Ascending aorta (tissue), 2 donors: ENCODE data around the gene PALB2. TPM values are rescaled to one million over a fixed set of nuclear protein-coding genes. Genes with fewer than 3 reads are reported as not detected.

Experiments used
- DNase-seq, 2 donors: peaks; one replicate each; pipeline ENCODE4 v3.0.0-alpha.2; 2019; ENCODE audit warnings: low spot score in 2 of 2
- H3K27ac ChIP-seq, 2 donors: fragments of 200-600 bp; sonication (generic); one replicate each; pipeline ENCODE4 v1.5.1; 2016 to 2017; ENCODE audit warnings: mild to moderate bottlenecking in 1 of 2
- H3K27me3 ChIP-seq: fragments of 200-600 bp; sonication (generic); one replicate; pipeline ENCODE4 v1.5.1; 2017
- H3K36me3 ChIP-seq, 2 donors: fragments of 200-600 bp; sonication (generic); one replicate each; pipeline ENCODE4 v1.5.1; 2016
- H3K4me1 ChIP-seq, 2 donors: fragments of 200-600 bp; sonication (generic); one replicate each; pipeline ENCODE4 v1.5.1; 2016 to 2017; ENCODE audit warnings: mild to moderate bottlenecking in 1 of 2
- H3K4me3 ChIP-seq, 2 donors: fragments of 200-600 bp; sonication (generic); one replicate each; pipeline ENCODE4 v1.5.1; 2016 to 2017; ENCODE audit warnings: mild to moderate bottlenecking in 1 of 2
- H3K9me3 ChIP-seq, 2 donors: fragments of 200-600 bp; sonication (generic); one replicate each; pipeline ENCODE4 v1.5.1; 2016
- intact Hi-C: fragments of 100-400 bp; cut with DNase I; formaldehyde crosslinking; loops from one replicate; pipeline ENCODE4 v1.15.1; 2023
- total RNA-seq: library from RNA; depleted of rRNA; stranded (reverse); fragments of >200 nt; gene quantifications from one replicate; pipeline ENCODE4 v1.1.0, GENCODE V29; 2016
- TF ChIP-seq, protein P1 (sequence below), 3 experiments: fragments of 200-600 bp in 2 of 3; fragments of 450-650 bp in 1 of 3; sonication (generic) in 2 of 3; IDR thresholded peaks; one replicate each; pipeline ENCODE4 v1.5.1; 2016 to 2019; ENCODE audit warnings: antibody characterized with exemption in 3 of 3, mild to moderate bottlenecking in 1 of 3, moderate library complexity in 1 of 3

Gene PALB2
- total RNA-seq, 1 donor from 2014 or later = 2.1 TPM

DNA sequence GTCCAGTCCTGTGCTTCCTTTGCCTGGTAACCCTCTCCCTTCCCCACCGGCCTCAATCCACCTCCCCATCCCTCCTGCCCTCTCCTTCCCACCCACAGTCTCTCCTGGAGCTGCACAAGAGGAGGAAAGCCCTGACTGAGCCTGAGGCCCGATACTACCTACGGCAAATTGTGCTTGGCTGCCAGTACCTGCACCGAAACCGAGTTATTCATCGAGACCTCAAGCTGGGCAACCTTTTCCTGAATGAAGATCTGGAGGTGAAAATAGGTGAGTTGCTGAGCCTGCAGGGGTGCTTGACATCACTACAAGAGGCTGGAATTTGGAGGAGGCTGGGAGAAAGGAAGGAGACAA is 38.9 kb upstream of the PALB2 start:
- Histone ChIP-seq H3K27ac (no peak overlapping the region), H3K9me3 (no peaks in the 10 kb centered on the region), H3K27me3 (no peaks in the 10 kb centered on the region), H3K36me3 (peaks cover 14 to 19% of the 10 kb centered on the region in 2 donors), H3K4me3 (no peak overlapping the region), H3K4me1 (peaks cover 4 to 10% of the 10 kb centered on the region in 2 donors)
- TF ChIP-seq, protein P1, sequence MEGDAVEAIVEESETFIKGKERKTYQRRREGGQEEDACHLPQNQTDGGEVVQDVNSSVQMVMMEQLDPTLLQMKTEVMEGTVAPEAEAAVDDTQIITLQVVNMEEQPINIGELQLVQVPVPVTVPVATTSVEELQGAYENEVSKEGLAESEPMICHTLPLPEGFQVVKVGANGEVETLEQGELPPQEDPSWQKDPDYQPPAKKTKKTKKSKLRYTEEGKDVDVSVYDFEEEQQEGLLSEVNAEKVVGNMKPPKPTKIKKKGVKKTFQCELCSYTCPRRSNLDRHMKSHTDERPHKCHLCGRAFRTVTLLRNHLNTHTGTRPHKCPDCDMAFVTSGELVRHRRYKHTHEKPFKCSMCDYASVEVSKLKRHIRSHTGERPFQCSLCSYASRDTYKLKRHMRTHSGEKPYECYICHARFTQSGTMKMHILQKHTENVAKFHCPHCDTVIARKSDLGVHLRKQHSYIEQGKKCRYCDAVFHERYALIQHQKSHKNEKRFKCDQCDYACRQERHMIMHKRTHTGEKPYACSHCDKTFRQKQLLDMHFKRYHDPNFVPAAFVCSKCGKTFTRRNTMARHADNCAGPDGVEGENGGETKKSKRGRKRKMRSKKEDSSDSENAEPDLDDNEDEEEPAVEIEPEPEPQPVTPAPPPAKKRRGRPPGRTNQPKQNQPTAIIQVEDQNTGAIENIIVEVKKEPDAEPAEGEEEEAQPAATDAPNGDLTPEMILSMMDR (IDR thresholded peaks at IDR 0.05) = no peak
- intact Hi-C loops = loop anchor here (10.0 kb wide), 1 partner anchor 355 kb away; no protein-coding TSS in a partner anchor
- no peak for DNase-seq

DNA sequence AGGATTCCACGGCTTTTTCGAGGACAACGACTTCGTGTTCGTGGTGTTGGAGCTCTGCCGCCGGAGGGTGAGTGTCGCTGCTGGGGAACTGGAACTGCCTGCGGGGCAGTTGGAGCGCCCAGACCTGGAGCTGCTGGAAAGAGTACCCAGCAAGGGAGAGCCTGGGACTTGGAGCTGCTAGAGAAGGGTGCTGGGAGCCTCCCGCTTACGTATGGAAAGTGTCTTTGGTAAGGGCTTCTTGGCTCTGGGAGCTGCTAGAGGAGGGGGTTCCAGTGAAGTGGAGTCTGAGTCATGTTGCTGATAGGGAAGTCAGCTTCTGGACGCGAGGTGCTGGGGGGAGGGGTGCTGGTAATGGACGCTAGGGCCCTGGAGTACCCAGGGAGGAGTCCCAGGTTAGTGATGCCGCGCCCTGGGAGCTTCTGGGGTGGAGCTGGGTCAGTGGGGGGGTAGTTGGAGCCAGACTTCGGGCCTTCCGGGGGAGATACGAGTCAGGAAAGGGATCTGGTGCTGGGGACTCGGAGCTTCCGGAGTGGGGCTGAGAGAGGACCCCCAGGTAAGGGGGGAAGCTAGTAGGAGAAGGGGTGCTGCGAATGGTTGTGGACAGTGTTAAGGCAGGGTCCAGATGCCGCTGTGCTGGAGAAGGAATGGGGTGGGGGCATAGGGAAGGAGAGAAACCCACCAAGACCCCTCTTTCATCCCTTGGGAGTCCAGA is 38.3 kb upstream of the PALB2 start:
- intact Hi-C loops = loop anchor here (10.0 kb wide), 1 partner anchor 355 kb away; no protein-coding TSS in a partner anchor
- Histone ChIP-seq H3K9me3 (no peaks in the 10 kb centered on the region), H3K36me3 (peaks cover 11 to 20% of the 10 kb centered on the region in 2 donors), H3K27ac (no peak overlapping the region), H3K4me1 (peaks cover 4 to 10% of the 10 kb centered on the region in 2 donors), H3K4me3 (peak overlapping the region; percentile 57 to 66), H3K27me3 (no peaks in the 10 kb centered on the region)
- TF ChIP-seq, protein P1 (IDR thresholded peaks at IDR 0.05) = no peak
- no peak for DNase-seq

DNA sequence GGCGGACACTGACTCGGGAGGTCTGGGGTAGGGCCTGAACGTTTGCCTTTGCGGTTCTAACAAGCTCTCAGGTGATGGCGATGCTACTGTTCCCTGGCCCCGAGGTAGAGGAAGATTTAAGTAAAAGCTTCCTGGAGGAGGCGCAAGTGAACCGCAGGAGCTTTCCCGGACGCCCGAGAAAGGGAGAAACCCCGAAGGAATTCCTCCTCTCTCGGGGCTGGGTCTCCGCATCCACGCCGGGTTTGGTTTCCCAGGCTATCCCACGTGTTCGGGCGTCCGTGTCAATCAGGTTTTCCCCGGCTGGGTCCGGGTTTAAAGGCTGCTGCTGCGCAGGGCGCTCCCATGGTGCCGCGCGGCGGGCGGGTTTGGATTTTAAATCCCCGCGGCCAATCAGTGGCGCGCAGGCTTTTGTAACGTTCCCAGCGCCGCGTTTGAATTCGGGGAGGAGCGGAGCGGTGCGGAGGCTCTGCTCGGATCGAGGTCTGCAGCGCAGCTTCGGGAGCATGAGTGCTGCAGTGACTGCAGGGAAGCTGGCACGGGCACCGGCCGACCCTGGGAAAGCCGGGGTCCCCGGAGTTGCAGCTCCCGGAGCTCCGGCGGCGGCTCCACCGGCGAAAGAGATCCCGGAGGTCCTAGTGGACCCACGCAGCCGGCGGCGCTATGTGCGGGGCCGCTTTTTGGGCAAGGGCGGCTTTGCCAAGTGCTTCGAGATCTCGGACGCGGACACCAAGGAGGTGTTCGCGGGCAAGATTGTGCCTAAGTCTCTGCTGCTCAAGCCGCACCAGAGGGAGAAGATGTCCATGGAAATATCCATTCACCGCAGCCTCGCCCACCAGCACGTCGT is 37.5 kb upstream of the PALB2 start, which contains the start of gene PLK1:
Gene PLK1 (plus strand): TSS at position 460 of the 844 bp plus-strand sequence. CDS start 44 bp downstream, at position 504.
- Histone ChIP-seq H3K9me3 (no peaks in the 10 kb centered on the region), H3K27ac (no peak within 1 kb of the TSS), H3K4me3 (peak within 1 kb of the TSS; percentile 57 to 66), H3K27me3 (no peaks in the 10 kb centered on the region), H3K36me3 (peaks cover 8 to 22% of the 10 kb centered on the region in 2 donors), H3K4me1 (peaks cover 4 to 10% of the 10 kb centered on the region in 2 donors)
- peak in 1 of 2 donors; percentile 79 for DNase-seq
- TF ChIP-seq, protein P1 (IDR thresholded peaks at IDR 0.05) = peak in 2 of 3 experiments; percentile 14 to 50
- intact Hi-C loops = loop anchor here (10.0 kb wide), 1 partner anchor 356 kb away; no protein-coding TSS in a partner anchor

DNA sequence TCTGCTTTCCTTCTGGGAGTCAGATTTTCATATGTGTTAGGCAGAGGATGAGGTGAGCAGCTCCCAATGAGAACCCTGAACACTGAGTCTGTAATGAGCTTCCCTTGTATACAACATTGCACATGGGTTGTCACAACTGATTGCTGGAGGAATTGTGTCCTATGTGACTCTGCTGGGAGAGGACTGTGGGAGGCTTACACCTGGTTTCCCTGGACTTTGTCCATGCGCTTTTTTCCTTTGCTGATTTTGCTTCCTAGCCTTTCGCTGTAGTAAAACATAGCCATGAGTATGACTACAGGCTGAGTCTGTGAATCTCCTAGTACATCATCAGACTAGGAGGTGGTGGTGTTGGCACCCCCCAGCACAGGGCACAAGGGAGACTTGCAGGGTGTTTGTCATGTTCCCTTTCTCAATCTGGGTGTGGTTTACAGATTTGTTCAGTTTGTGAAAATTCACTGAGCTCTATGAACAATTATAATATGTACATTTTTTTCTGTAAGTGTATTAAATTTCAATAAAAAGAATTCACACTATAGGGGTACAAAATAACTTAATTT is 35.9 kb upstream of the PALB2 start:
- H3K4me1 ChIP-seq = peaks cover 4 to 10% of the 10 kb centered on the region in 2 donors
- no peak overlapping the region for H3K27ac ChIP-seq
- intact Hi-C loops = loop anchor here (10.0 kb wide), 1 partner anchor 358 kb away; no protein-coding TSS in a partner anchor
- H3K27me3 ChIP-seq = no peaks in the 10 kb centered on the region
- TF ChIP-seq, protein P1 (IDR thresholded peaks at IDR 0.05) = no peak
- no peaks in the 10 kb centered on the region for H3K9me3 ChIP-seq
- H3K36me3 ChIP-seq = peaks cover 12 to 19% of the 10 kb centered on the region in 2 donors
- no peak for DNase-seq
- H3K4me3 ChIP-seq = no peak overlapping the region

DNA sequence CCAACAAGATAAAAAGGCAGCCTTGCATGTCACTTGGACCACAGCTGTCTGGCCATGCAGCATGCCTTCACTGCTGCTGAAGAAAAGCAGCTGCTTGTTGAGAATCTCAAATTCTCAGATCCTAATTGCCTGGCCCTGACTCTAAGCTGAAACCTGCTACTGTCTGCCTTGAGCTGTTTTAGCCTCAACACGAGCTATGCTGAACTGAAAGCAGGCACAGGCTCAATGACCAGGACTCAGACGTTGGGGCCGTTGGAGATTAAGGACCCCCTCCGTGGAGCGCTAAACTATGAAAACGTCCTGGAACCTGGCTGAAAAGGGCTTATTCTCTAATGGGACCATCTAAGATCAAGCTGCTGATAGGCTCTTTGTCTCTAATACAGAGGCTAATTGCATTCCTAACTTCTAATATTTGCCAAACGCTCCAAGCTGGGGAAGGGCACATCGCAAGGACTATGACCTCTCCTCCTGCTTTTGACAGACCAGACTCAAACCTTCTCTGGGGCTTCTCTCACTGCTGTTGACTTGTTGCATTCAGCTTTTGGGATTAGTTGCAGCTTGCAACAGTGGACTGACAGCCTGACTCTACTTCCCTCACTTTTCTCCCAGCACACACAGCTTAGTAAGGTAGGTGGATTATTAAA is 33.0 kb upstream of the PALB2 start:
- DNase-seq = no peak
- Histone ChIP-seq H3K36me3 (peaks cover 20 to 41% of the 10 kb centered on the region in 2 donors), H3K4me3 (no peak overlapping the region), H3K27me3 (no peaks in the 10 kb centered on the region), H3K4me1 (peaks cover 2 to 8% of the 10 kb centered on the region in 2 donors), H3K9me3 (no peaks in the 10 kb centered on the region), H3K27ac (no peak overlapping the region)
- intact Hi-C loops = loop anchor here (10.0 kb wide), 1 partner anchor 361 kb away; no protein-coding TSS in a partner anchor
- TF ChIP-seq, protein P1 (IDR thresholded peaks at IDR 0.05) = no peak
